NCI-H2029 (cell line): ENCODE results near the gene KCNMB2.

ENCODE experiments used
- DNase-seq: peaks from one replicate; lab custom pipeline; 2025; lab: John Stamatoyannopoulos, UW

The KCNMB2 gene

DNA sequence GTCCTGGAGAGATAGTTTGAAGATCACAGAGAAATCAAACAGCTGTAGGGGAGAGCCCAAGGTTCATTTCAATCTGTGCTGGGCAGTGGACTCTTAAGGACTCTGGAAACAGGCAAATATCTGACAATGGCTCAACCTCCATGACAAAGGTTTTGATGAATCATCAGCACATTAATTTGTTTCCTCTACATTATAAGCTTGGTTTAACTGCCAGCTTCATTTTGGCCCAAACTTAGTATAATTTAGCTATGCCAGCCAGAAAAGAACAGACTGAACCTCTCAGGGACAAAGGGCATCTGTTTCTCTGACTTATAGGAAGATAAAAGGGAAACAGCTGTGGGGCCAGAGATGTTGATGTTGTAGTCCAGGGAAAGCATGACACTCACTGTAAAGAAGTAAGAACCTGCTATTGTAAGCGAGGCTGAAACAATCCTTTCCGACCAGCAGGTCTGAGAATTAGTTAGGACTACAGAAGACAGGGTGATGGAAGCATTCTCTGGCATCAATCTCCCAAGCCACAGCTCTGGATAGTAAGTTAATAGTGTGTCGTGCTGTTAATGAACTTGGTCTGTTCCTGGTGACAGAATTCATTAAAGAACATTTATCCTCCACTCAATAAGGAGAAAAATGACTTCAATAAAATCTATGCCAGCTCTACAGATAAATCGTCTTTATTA is 110.1 kb downstream of the KCNMB2 start:
- no peak for DNase-seq

DNA sequence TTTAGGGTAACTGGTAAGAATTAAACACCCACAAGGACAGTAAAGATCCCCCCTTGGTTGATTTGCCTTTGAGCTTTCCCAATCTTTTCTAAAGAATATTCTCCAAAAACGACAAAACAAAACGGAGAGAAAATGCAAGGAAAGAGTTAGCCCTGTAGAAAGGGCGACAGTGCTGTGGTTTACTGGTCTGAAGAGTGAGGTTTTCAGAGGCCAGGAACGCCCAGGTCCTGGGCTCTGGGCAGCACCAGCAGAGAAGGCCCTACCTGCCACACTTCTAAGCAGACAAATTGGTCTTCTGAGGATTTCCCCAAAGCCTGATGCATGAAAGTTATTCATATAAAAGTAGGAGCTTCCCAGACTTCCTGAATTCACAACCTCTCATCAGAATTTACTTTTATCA is 119.3 kb downstream of the KCNMB2 start:
- no peak for DNase-seq

DNA sequence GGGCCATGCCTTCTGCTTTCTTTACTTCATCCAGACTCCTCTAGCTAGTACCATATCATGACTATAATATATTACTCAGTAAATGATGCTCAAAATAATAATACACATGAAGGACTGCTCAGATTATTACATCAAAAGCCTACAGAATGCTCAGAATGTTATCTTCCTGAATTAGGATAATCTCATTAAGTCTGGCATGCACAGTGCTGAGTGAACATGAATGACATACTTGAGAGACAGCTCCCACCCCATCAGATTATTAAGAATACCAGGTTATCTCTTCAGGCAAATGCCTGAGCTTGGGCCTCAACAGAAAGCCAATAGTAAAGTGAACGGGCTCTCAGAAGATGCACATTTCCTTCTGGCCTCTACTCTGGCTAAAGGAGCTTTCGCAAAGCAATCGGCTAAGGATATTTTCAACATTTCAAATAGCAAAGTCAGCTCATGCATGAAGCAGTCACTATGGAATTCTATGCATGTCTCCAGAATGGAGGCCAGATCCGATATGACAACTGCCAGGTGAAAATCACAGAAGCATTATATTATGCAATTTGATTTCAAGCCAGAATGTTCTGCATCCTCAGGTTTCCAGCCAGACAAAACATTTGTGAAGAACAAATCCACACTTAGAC is 122.6 kb downstream of the KCNMB2 start:
- no peak for DNase-seq

DNA sequence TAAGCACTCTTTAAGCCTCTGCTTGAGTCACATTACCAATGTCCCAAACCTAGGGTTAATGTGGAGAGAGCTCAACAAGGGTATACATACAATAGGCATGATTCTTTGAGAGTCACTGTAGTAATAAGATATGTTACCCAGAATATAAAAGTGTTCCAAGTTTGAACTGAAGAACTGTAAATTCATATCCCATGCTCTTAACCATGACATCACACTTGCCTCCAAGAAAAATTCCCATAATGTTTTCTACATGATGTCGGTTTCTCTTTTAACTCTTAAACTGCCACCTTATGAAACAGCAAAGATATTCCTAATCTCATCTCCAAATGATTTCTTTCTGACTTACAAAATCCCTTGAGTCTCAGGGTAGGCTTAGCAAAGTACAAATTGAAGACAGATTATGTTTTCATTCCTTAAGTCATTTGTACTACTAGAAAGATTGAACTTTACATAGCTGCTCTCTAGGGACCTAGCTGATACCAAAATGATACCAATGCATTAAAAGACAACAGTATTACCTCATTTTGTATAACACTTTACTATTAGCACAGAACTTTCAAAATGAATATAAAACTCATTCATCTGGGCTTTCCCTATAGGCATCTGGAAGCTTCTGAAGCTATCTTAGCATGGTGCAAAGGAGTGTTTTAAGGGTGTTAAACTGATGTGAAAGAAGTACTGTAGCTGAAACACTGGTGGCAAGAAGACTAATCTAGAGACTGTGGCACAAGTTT is 127.1 kb downstream of the KCNMB2 start:
- DNase-seq, result no peak

DNA sequence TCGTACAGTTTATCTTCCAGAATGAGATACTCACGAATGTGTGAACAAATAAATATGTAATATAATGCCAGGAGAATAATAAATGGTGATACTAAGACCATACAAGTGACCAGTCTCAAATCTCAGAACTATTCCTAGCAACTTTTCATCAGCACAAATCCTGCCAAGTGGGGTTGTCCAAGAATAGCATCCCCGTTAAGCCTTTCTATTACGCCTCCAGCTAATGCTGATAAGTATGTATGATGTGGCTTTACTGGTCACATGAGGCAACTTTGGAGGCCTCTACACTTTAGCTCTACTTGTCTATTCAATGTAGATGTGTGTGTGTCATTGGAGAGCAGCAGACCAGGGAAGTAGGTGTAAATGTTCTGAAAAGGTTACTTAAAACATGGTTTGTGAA is 129.5 kb downstream of the KCNMB2 start:
- DNase-seq, result no peak

DNA sequence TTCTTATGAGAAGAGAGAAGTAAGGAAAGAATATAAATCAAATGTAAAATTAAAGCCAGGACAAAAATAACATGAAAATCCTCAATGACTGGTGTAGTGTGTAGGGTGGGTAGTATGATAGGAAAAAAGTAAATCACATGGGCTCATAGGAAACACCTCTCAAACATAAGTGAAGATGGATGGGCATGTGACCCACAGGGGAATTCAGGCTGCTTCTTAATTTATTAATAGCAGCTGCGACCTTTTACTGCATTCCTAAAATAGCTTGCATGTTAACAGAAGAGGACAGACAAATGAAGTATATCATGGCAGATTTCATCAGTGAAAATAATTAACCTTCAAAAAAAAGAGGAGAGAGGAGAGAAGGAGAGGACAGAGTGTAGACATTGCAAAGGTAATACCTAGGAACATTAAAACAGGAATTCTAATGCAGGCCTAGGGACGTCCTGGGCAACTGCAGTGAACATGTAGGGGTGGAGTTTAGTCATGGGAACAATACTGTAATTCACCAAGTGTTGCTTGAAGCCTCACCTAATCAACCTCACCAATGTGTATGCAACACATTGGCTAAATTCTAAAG is 132.9 kb downstream of the KCNMB2 start:
- no peak for DNase-seq

DNA sequence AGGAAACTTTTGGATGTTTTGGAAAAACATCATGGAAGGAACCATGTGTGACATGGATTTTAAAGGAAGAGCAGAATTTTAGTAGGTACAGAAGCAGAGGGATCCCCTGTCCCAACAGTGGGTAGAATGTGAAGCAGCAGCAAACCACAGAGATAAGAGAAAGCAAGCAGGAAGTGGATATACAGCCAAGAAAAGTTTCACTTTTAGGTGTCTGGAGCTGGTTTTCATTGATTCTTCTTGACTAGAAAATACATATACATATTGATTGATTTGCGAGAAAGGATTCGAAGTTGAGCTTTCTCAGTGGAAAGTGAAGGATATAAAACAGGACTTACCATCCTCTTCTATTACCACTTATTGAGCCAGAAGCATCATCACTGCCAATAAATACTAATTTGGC is 133.5 kb downstream of the KCNMB2 start:
- no peak for DNase-seq

DNA sequence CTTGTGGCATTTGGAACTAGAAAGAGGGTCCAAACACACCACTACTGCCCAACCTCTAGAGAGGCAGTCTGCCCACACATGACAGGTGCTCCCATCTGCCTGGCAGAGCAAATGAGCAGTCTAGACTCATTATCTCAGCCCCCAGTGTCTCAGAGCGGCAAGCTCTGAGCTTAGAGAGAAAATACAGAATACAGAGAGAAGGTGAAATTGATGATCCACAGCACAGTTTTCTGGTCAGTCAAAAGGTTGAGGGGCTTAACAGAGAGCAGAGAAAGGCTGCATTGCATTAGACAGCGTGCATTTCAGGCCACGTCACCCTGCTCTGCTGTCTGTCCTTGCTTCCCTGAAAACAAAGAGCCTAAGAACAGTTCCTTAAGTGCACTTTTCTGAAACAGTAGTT is 135.1 kb downstream of the KCNMB2 start:
- no peak for DNase-seq

DNA sequence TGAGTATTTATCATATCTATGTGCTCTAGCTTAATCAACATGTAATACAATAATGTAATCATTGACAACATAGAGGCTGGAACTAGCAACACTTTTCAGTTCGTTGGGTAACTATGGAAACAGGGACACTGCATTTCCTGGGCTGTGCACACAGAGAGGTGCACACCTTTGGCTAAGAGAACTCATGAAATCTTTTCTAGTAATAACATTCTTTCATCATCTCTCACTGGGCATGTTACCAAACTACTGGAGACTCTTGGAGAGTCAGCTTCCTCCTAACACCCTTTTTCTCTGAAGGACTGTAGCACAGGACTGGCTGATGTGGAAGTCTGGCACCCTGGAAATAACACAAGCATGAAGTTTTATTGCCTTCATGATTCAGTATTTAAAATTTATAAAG is 135.6 kb downstream of the KCNMB2 start:
- DNase-seq, result no peak

DNA sequence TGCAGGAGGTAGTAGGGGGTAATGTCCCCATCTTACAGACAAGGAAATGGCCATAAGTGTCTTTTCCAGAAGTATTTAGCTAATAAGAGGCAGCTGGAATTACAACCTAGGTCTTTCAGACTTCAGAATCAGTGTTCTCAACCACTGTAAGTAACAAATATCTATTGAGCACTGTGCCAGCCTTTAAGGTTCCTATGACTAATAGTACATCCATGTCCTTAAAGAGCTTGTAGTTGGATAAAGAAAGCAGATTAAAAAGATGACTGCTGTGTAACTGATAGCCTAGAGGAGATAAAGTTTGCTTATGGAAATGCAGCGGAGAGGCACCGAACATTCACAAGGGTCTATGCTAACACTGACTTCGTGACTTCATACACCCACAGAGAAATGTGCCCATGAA is 136.0 kb downstream of the KCNMB2 start:
- no peak for DNase-seq

DNA sequence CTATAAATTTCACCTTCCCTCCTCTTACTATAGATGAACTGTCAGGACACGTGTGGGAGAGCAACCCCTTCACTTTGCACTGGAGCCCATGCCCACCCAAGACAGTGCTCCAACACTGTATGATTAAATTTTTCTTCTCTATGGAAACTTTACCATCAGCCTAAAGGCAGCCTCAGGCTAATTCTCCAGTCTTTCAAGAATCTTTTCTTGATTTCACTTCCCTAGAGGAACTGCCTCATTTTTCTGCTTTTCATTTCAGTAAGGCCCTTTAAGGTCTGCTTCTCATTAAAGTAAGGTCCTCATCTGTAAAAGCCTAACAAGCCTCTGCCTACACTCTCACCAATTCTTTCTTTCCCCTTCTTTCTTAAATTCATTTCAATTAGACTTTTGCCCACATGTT is 137.3 kb downstream of the KCNMB2 start:
- DNase-seq, result no peak

DNA sequence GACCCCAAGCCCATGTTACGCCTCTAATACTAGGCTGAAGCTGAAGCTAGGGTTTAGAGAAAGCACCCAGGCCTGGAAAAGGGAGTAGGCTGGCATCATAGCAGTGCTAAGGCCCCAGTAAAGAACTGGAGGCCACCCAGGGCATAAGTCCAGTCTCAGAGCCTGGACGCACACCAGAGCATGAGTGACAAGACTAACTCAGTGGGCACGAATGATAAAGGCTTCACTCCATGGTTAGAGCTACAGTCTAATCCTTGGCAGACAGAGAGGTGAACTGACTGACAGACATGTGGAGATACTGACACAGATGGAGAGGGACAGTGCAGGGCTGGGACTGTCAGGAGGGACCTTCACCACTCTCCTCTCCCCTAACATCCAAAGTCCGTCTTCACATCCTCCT is 139.8 kb downstream of the KCNMB2 start:
- no peak for DNase-seq

DNA sequence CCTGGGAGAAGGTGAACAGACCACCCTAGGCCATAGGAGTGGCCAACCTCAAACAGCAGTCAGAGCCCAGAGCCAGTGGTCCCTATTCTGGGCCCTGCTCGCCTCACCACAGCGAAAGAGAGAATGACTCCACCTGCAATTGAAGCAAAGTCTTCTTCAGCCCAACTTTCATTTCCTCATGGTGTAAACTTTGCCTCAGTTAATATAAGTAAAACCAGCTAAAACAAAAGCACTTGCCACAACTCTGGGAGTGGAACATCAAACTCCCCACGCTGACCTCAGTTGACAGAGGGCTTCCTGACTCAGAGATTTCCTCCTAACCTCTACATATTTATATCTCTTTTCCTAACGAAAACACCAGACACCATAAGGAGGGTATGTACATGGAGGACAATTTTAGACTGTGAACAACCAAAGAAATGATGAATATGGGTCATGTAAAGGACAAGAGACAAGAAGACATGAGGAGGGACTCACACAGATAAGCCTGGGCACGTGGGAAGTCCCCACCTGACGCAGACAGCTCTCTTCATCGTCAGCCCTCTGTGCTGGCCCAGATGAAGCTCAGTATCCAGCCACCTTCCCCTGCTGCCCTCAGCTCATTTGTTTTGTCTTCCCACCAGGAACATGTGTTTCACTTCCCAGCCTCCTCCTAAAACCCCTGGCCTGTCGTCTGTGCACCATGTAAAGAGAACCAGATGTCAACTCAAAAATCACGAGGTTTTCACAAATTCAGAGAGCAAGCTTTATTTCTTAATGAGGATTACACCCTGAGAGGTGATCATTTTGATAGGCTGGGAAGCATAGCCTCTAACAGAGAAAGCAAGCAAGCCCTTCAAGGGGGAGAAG is 140.9 kb downstream of the KCNMB2 start:
- no peak for DNase-seq

DNA sequence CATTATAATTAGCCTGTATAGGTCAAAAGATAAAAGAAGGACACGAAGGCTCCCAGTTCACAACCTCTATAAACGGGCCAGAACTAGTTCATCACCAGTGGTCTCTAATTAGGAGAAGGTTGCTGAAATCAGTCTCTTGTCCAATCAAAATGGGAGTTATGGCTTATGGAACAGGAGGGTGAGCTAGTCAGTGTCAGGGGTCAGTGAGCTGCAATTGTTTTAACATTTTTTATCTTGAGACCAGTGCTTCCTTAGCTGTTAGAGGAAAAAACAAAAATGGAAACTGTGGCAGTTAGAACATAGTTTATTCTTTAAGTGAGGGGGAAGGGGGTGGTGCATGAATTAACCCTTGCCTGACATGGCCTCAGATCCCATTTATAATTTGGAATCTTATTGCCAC is 141.7 kb downstream of the KCNMB2 start:
- DNase-seq, result no peak

DNA sequence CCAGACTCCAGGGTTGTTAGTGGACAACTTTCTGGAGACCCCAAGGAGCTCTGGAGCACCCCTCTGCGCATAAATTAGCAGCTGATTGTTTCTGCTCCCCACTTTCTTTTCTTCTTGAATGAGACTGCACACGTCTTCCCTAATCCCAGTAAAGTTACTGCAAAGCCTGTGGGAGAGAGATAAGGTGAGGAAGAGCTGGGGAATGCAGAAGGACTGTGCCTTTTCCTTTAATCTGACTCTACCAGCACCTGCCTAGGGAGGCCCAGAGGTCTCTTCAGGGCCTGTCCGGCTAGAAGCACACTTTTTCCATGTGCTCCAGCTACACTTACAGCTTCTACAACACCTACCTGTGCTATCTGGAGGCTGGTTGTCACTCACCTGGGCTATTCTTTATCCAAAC is 143.8 kb downstream of the KCNMB2 start:
- DNase-seq, result no peak

DNA sequence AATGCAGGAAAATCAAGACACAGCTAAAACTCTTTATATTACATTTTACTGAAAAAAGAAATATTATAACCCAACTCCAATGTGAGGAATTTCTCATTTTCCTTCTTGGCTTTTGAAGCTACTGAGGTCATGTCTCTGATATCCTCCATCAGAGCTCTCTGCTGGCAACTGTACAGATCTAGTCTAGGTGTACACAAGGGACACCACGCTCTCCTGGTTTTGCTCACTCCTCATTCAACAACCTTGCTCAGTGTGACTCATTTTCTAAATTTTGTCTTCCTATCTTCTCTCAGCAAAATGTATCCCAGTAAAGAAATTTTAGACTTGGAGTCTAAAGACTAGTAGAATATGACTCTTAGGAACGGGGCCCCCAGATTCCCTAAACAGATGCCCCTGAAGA is 144.3 kb downstream of the KCNMB2 start:
- no peak for DNase-seq

DNA sequence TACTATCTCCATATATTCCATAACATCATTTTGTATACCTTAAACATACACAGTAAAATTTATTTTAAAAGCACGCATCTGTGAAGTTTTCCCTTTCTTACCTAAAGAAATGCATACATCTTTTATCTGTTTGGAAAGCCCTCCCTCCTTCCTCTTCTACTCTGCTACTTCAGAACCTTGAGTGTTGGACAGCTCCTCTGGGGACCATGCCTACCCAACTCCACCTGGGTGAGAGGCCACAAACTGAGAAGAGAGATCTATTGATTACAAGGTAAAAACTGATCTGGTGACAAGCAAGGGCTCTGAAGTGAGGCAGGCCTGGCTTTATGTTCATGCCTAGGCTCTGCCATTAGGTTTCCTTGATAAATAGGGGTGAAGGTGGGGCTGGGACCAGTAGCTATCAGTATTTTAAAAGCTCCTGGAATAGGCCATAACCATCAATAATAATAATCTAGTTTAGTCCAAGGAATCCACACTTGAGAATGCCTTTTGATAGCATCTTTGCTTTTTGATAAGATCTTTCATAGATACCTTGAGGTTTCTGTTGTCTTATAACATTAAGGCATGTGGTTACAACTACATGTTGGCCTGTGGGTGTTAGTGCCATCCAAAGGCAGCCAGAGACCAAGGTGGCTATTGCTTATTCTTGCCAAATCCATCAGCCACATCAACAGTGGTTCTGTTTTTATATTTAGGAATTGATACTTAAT is 148.8 kb downstream of the KCNMB2 start:
- DNase-seq, result no peak

DNA sequence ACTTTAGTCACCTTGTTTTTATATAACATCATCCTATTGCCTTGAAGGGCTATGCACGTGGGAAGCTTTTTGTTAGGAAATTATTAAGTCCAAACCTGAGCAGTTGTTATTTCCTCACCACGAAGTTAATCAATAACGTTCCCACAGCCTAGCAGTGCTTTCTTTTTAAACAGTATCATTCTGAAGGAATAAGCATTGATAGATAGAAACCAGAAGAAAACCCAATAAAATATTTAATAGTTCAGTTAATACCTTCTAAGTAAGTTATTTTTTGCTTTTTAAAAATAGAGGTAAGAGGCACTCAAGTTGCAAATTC is 149.3 kb downstream of the KCNMB2 start:
- DNase-seq, result no peak

DNA sequence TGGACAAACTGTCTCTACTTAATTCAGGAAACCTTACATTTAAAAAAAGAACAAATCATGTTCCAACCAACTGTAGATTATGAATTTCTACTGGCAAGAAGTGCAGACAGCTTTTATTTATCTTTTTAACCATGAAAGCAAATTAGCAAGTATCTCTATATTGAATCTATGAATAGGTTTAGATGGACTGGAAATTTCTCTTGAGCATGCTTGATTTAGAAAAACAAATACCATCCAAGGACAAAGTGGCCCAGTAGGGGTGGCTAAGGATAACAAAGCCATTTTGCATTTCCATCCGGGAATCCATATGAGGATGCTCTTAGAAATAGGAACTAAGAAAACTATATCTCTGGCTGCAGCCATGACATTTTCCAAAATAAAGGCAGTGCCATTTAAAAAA is 150.6 kb downstream of the KCNMB2 start:
- no peak for DNase-seq

DNA sequence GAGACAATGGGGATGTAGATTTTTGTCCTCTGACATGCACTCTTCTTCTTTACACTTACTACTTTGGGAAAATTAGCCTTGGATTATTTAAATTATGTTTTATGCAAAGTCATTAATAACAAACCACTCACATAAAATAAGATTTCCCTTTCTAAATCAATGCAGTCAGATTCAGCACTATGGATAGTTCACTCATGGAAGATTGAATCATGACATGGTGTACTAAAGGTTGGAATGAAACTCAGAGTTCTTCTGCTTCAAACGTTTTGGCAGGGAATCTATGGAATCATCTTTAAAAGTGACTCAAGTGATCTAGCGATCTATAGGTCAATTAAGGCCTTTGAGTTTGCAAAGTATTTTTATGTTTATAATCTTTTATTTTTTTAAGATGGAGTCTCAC is 154.3 kb downstream of the KCNMB2 start:
- DNase-seq, result no peak

DNA sequence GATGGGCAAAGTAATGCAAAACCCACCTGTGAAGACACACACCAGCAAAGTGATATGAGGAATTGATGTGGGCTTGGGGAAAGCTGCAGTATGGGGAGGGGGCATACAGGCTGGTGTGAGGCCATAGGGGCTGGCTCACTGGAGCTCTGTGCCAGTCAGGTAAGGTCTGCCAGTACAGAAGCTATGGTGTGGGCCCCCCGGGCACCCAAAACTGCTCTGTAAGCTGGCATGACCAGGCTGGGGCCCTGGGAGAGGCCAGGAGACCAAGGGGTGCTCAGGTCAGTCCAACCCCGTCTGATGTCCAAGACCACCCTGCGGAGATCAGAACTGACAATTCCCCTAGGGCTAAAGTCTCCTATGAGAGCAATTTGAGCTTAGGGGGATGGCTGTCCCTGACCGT is 163.1 kb downstream of the KCNMB2 start:
- DNase-seq, result no peak

DNA sequence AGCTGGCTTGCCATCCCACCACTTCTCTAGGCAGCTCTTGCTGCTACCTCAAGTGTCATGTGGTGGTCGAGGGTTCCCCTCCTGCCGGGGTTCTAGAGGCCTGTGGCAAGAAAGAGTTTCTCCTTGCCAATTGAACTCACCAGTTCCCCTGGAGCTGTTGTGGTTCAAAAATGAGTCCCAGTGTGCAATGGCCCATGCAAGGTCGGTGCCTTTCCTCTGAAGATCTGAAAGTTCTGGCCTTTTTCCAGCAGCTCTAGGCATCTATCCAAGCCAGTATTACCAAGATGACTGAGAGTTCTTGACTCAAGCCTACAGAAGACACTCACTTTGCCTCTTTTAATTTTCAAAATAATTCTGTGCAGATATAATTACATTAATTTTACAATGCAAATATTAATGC is 163.6 kb downstream of the KCNMB2 start:
- no peak for DNase-seq
